ENCODE data around the gene PLAAT3.
"Not testable (repeated sequence)": the region's sequence is repeated elsewhere in the genome, so short reads cannot be mapped to it uniquely, and the experiment has no call there.

Gene PLAAT3

GRCh38 chr11:63564784-63565350 lies 49.4 kb downstream of the PLAAT3 start:
- DNase-seq, result no peak

GRCh38 chr11:63564056-63564774 lies 50.0 kb downstream of the PLAAT3 start:
- no peak for DNase-seq

- no peak for DNase-seq
Measured at GRCh38 chr11:63563201-63564055, 50.8 kb downstream of the PLAAT3 start, which contains the start of gene PLAAT2. Gene PLAAT2 (minus strand): TSS chr11:63563379. CDS start chr11:63563324, 55 bp downstream.

GRCh38 chr11:63560506-63561180 lies 53.6 kb downstream of the PLAAT3 start:
- DNase-seq, result no peak

GRCh38 chr11:63558459-63559157 lies 55.6 kb downstream of the PLAAT3 start:
- DNase-seq, result no peak

- DNase-seq, result no peak
Measured at GRCh38 chr11:63557570-63557969, 56.7 kb downstream of the PLAAT3 start.

- no peak for DNase-seq
Measured at GRCh38 chr11:63556404-63557013, 57.7 kb downstream of the PLAAT3 start.

GRCh38 chr11:63554877-63555223 lies 59.4 kb downstream of the PLAAT3 start:
- no peak for DNase-seq

- no peak for DNase-seq
Measured at GRCh38 chr11:63553759-63554158, 60.5 kb downstream of the PLAAT3 start.

GRCh38 chr11:63552921-63553320 lies 61.3 kb downstream of the PLAAT3 start:
- DNase-seq, result no peak

GRCh38 chr11:63551889-63552266 lies 62.4 kb downstream of the PLAAT3 start:
- no peak for DNase-seq

- DNase-seq, result no peak
Measured at GRCh38 chr11:63551091-63551888, 62.9 kb downstream of the PLAAT3 start.

GRCh38 chr11:63550156-63550700 lies 64.0 kb downstream of the PLAAT3 start:
- not testable (repeated sequence) for DNase-seq

- DNase-seq, result no peak
Measured at GRCh38 chr11:63549411-63549810, 64.8 kb downstream of the PLAAT3 start.

GRCh38 chr11:63548178-63548577 lies 66.1 kb downstream of the PLAAT3 start:
- DNase-seq, result no peak

GRCh38 chr11:63547061-63547460 lies 67.2 kb downstream of the PLAAT3 start:
- no peak for DNase-seq

GRCh38 chr11:63543711-63544110 lies 70.5 kb downstream of the PLAAT3 start:
- no peak for DNase-seq

GRCh38 chr11:63542506-63542905 lies 71.7 kb downstream of the PLAAT3 start:
- not testable (repeated sequence) for DNase-seq

GRCh38 chr11:63537293-63538101 lies 76.7 kb downstream of the PLAAT3 start:
- peak; percentile 56 to 79 for DNase-seq

- DNase-seq, result no peak
Measured at GRCh38 chr11:63536669-63537292, 77.5 kb downstream of the PLAAT3 start, which contains the start of gene PLAAT4. Gene PLAAT4 (plus strand): TSS chr11:63536808. CDS start chr11:63536869, 61 bp downstream.

Data from NCI-H446 (cell line).